Muscle of back (tissue), 11 donors: ENCODE data around the gene KNOP1. TPM values are rescaled to one million over a fixed set of nuclear protein-coding genes. Genes with fewer than 3 reads are reported as not detected.
"Not testable (repeated sequence)": the region's sequence is repeated elsewhere in the genome, so short reads cannot be mapped to it uniquely, and the experiment has no call there.

Source experiments
- DNase-seq, 3 donors: peaks; one replicate each; pipeline versions ENCODE4 v3.0.0 to v3.0.0-alpha.2; 2013
- polyA plus RNA-seq, 10 donors: library from polyadenylated mRNA; unstranded; fragments of 120-200 nt; gene quantifications; one replicate each; pipeline ENCODE4 v1.2.1, GENCODE V29; 2013; ENCODE audit not compliant: insufficient read length in 10 of 10

Gene KNOP1
- polyA plus RNA-seq, 10 donors = 16.5 to 26.6 (median 22.6) TPM

GRCh38 chr16:19688396-19689024, 29.5 kb downstream of the KNOP1 start:
- no peak for DNase-seq

- no peak for DNase-seq
These were observed 30.7 kb downstream of the KNOP1 start for GRCh38 chr16:19687279-19687678.

GRCh38 chr16:19685176-19685575, 32.9 kb downstream of the KNOP1 start:
- no peak for DNase-seq

GRCh38 chr16:19683453-19684236, 34.4 kb downstream of the KNOP1 start:
- no peak for DNase-seq

- DNase-seq = no peak
These were observed 36.4 kb downstream of the KNOP1 start for GRCh38 chr16:19681637-19682036.

- no peak for DNase-seq
These were observed 37.1 kb downstream of the KNOP1 start for GRCh38 chr16:19680881-19681340.

GRCh38 chr16:19679281-19679680, 38.7 kb downstream of the KNOP1 start:
- not testable (repeated sequence) for DNase-seq

GRCh38 chr16:19678804-19679203, 39.2 kb downstream of the KNOP1 start:
- peak in 2 of 3 donors; percentile 46 to 66 for DNase-seq

- no peak for DNase-seq
These were observed 40.6 kb downstream of the KNOP1 start for GRCh38 chr16:19677402-19677801.

GRCh38 chr16:19674485-19674884, 43.5 kb downstream of the KNOP1 start:
- no peak for DNase-seq

GRCh38 chr16:19672378-19672777, 45.6 kb downstream of the KNOP1 start:
- DNase-seq = no peak

GRCh38 chr16:19666477-19666876, 51.5 kb downstream of the KNOP1 start:
- no peak for DNase-seq

- not testable (repeated sequence) for DNase-seq
These were observed 52.7 kb downstream of the KNOP1 start for GRCh38 chr16:19665313-19665712.

GRCh38 chr16:19664166-19664565, 53.9 kb downstream of the KNOP1 start:
- no peak for DNase-seq

- no peak for DNase-seq
These were observed 55.7 kb downstream of the KNOP1 start for GRCh38 chr16:19662351-19662750.

GRCh38 chr16:19660432-19660831, 57.6 kb downstream of the KNOP1 start:
- no peak for DNase-seq

GRCh38 chr16:19659554-19659953, 58.5 kb downstream of the KNOP1 start:
- no peak for DNase-seq

GRCh38 chr16:19657831-19658230, 60.2 kb downstream of the KNOP1 start:
- no peak for DNase-seq

- DNase-seq = no peak
These were observed 62.7 kb downstream of the KNOP1 start for GRCh38 chr16:19655242-19655777.

- no peak for DNase-seq
These were observed 63.9 kb downstream of the KNOP1 start for GRCh38 chr16:19654147-19654546.
